Karpas-422 (cell line): ENCODE results near the gene TMOD3. TPM values are rescaled to one million over a fixed set of nuclear protein-coding genes. Genes with fewer than 3 reads are reported as not detected.
"Not testable (repeated sequence)": the region's sequence is repeated elsewhere in the genome, so short reads cannot be mapped to it uniquely, and the experiment has no call there.

Experiments
- DNase-seq: peaks from one replicate; pipeline ENCODE4 v3.0.0-alpha.2; 2015
- H2AFZ ChIP-seq: fragments of 200-600 bp; sonication (generic); 2 replicates; pipeline ENCODE4 v1.6.1; 2014; ENCODE audit warnings: antibody characterized with exemption, low read length, mixed read lengths
- H3K27ac ChIP-seq: fragments of 200-600 bp; sonication (generic); 2 replicates; pipeline ENCODE4 v1.5.1; 2014; ENCODE audit warnings: mild to moderate bottlenecking, low read length, moderate library complexity
- H3K27me3 ChIP-seq: fragments of 200-600 bp; sonication (generic); 2 replicates; pipeline ENCODE4 v1.6.1; 2014; ENCODE audit warnings: low read length, mixed read lengths
- H3K36me3 ChIP-seq: fragments of 200-600 bp; sonication (generic); 2 replicates; pipeline ENCODE4 v1.6.1; 2014; ENCODE audit warnings: low read length, mixed read lengths; ENCODE audit not compliant: insufficient read depth
- H3K4me1 ChIP-seq: fragments of 200-600 bp; sonication (generic); 2 replicates; pipeline ENCODE4 v1.6.1; 2014; ENCODE audit warnings: mild to moderate bottlenecking, low read length, mixed read lengths
- H3K4me2 ChIP-seq: fragments of 200-600 bp; sonication (generic); 2 replicates; pipeline ENCODE4 v1.6.1; 2014; ENCODE audit warnings: low read length, low read depth, mild to moderate bottlenecking; ENCODE audit not compliant: poor library complexity, severe bottlenecking
- H3K4me3 ChIP-seq: fragments of 200-600 bp; sonication (generic); 2 replicates; pipeline ENCODE4 v1.5.1; 2014; ENCODE audit warnings: mild to moderate bottlenecking, antibody characterized with exemption, low read length, mixed read lengths
- H3K79me2 ChIP-seq: fragments of 200-600 bp; sonication (generic); 2 replicates; pipeline ENCODE4 v1.6.1; 2014; ENCODE audit warnings: mild to moderate bottlenecking, low read length, mixed read lengths
- H3K9ac ChIP-seq: fragments of 200-600 bp; sonication (generic); 2 replicates; pipeline ENCODE4 v1.6.0; 2014; ENCODE audit warnings: low read length
- H3K9me2 ChIP-seq: fragments of 200-600 bp; sonication (generic), shearing (Covaris generic); replicated peaks from 2 replicates; pipeline ENCODE4 v1.6.0; 2014; ENCODE audit warnings: mild to moderate bottlenecking, low read length, moderate library complexity; ENCODE audit not compliant: insufficient read depth
- H3K9me3 ChIP-seq: fragments of 300-700, 200-600 bp; sonication (generic); 2 replicates; pipeline ENCODE4 v1.6.1; 2014; ENCODE audit warnings: low read length, mixed read lengths
- H4K20me1 ChIP-seq: fragments of 200-600 bp; sonication (generic); 2 replicates; pipeline ENCODE4 v1.6.1; 2014; ENCODE audit warnings: mild to moderate bottlenecking, antibody characterized with exemption, low read length, low read depth; ENCODE audit not compliant: insufficient read depth
- total RNA-seq: library from RNA; depleted of rRNA; stranded (reverse); fragments of >200 nt; shearing (Covaris generic); gene quantifications from 2 replicates; pipeline ENCODE4 v1.2.3, GENCODE V29; 2014; ENCODE audit warnings: low replicate concordance

Gene TMOD3
- total RNA-seq, 1 experiment from 2014 or later, result 13.7 TPM

GRCh38 chr15:51878446-51879386 lies 49.3 kb downstream of the TMOD3 start:
- H3K27ac ChIP-seq, result no peak overlapping the region
- no peaks in the 10 kb centered on the region for H3K9me3 ChIP-seq
- H3K9ac ChIP-seq, result no peak overlapping the region
- no peak overlapping the region for H3K4me3 ChIP-seq
- no peak for DNase-seq
- H4K20me1 ChIP-seq, result no peaks in the 10 kb centered on the region
- H3K27me3 ChIP-seq, result no peaks in the 10 kb centered on the region
- no peak overlapping the region for H3K4me2 ChIP-seq
- H2AFZ ChIP-seq, result no peak overlapping the region
- no peaks in the 10 kb centered on the region for H3K4me1 ChIP-seq
- no peaks in the 10 kb centered on the region for H3K9me2 ChIP-seq
- H3K36me3 ChIP-seq, result no peaks in the 10 kb centered on the region
- H3K79me2 ChIP-seq, result no peaks in the 10 kb centered on the region

- Histone ChIP-seq H3K79me2 (no peaks in the 10 kb centered on the region), H3K4me2 (no peak overlapping the region), H3K4me1 (no peaks in the 10 kb centered on the region), H3K27ac (no peak overlapping the region), H3K9ac (no peak overlapping the region), H3K9me3 (no peaks in the 10 kb centered on the region), H3K9me2 (no peaks in the 10 kb centered on the region), H3K27me3 (no peaks in the 10 kb centered on the region), H2AFZ (no peak overlapping the region), H4K20me1 (no peaks in the 10 kb centered on the region), H3K36me3 (no peaks in the 10 kb centered on the region), H3K4me3 (no peak overlapping the region)
- DNase-seq, result no peak
These were observed 50.1 kb downstream of the TMOD3 start for GRCh38 chr15:51879555-51879954.

GRCh38 chr15:51883271-51883837 lies 53.9 kb downstream of the TMOD3 start:
- H3K27ac ChIP-seq, result no peak overlapping the region
- no peak overlapping the region for H2AFZ ChIP-seq
- H3K4me1 ChIP-seq, result no peaks in the 10 kb centered on the region
- H3K4me3 ChIP-seq, result no peak overlapping the region
- no peaks in the 10 kb centered on the region for H3K9me3 ChIP-seq
- no peak for DNase-seq
- no peaks in the 10 kb centered on the region for H3K27me3 ChIP-seq
- no peaks in the 10 kb centered on the region for H3K79me2 ChIP-seq
- H3K9me2 ChIP-seq, result no peaks in the 10 kb centered on the region
- H3K9ac ChIP-seq, result no peak overlapping the region
- H3K4me2 ChIP-seq, result no peak overlapping the region
- no peaks in the 10 kb centered on the region for H4K20me1 ChIP-seq
- no peaks in the 10 kb centered on the region for H3K36me3 ChIP-seq

GRCh38 chr15:51884041-51884440 lies 54.6 kb downstream of the TMOD3 start:
- Histone ChIP-seq H3K9ac (no peak overlapping the region), H3K27me3 (no peaks in the 10 kb centered on the region), H2AFZ (no peak overlapping the region), H3K4me1 (no peaks in the 10 kb centered on the region), H3K9me2 (no peaks in the 10 kb centered on the region), H3K9me3 (no peaks in the 10 kb centered on the region), H3K79me2 (no peaks in the 10 kb centered on the region), H3K27ac (no peak overlapping the region), H3K4me2 (no peak overlapping the region), H4K20me1 (no peaks in the 10 kb centered on the region), H3K36me3 (no peaks in the 10 kb centered on the region), H3K4me3 (no peak overlapping the region)
- DNase-seq, result no peak

- Histone ChIP-seq H3K9ac (no peak overlapping the region), H3K4me3 (no peak overlapping the region), H3K9me3 (no peaks in the 10 kb centered on the region), H3K36me3 (no peaks in the 10 kb centered on the region), H3K79me2 (no peaks in the 10 kb centered on the region), H2AFZ (no peak overlapping the region), H4K20me1 (no peaks in the 10 kb centered on the region), H3K4me2 (no peak overlapping the region), H3K27ac (no peak overlapping the region), H3K9me2 (no peaks in the 10 kb centered on the region), H3K27me3 (no peaks in the 10 kb centered on the region), H3K4me1 (no peaks in the 10 kb centered on the region)
- DNase-seq, result no peak
These were observed 55.2 kb downstream of the TMOD3 start for GRCh38 chr15:51884517-51885236.

- not testable (repeated sequence) for H3K4me3 ChIP-seq, H3K4me1 ChIP-seq, H4K20me1 ChIP-seq
These were observed 56.3 kb downstream of the TMOD3 start for GRCh38 chr15:51885758-51886157.

GRCh38 chr15:51887887-51888592 lies 58.6 kb downstream of the TMOD3 start:
- Histone ChIP-seq H3K9ac (no peak overlapping the region), H3K79me2 (no peaks in the 10 kb centered on the region), H3K9me2 (no peaks in the 10 kb centered on the region), H3K36me3 (no peaks in the 10 kb centered on the region), H2AFZ (no peak overlapping the region), H3K27me3 (no peaks in the 10 kb centered on the region), H3K4me3 (no peak overlapping the region), H4K20me1 (no peaks in the 10 kb centered on the region), H3K4me2 (no peak overlapping the region), H3K4me1 (no peaks in the 10 kb centered on the region), H3K9me3 (no peaks in the 10 kb centered on the region), H3K27ac (no peak overlapping the region)
- DNase-seq, result no peak

More at GRCh38 chr15:51885758-51886157, 56.3 kb downstream of the TMOD3 start:
- H3K27me3 ChIP-seq, H3K9ac ChIP-seq, H3K4me2 ChIP-seq, H3K79me2 ChIP-seq, DNase-seq, H3K36me3 ChIP-seq, H3K27ac ChIP-seq, H3K9me3 ChIP-seq, H2AFZ ChIP-seq, H3K9me2 ChIP-seq: not testable (repeated sequence)
